GM18508 (cell line): ENCODE results near the gene EFHB.
"Not testable (repeated sequence)": the region's sequence is repeated elsewhere in the genome, so short reads cannot be mapped to it uniquely, and the experiment has no call there.

ENCODE experiments used
- ATAC-seq: cut with Tn5 transposase; IDR thresholded peaks from one replicate; pipeline ENCODE4 v1.9.1; 2021; ENCODE audit warnings: moderate number of reproducible peaks; ENCODE audit not compliant: insufficient read depth, unreplicated experiment

EFHB gene

DNA sequence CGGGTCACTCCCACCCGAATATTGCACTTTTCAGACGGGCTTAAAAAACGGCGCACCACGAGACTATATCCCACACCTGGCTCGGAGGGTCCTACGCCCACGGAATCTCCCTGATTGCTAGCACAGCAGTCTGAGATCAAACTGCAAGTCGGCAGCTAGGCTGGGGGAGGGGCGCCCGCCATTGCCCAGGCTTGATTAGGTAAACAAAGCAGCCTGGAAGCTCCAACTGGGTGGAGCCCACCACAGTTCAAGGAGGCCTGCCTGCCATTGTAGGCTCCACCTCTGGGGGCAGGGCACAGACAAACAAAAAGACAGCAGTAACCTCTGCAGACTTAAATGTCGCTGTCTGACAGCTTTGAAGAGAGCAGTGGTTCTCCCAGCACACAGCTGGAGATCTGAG is 78.7 kb downstream of the EFHB start:
- not testable (repeated sequence) for ATAC-seq

DNA sequence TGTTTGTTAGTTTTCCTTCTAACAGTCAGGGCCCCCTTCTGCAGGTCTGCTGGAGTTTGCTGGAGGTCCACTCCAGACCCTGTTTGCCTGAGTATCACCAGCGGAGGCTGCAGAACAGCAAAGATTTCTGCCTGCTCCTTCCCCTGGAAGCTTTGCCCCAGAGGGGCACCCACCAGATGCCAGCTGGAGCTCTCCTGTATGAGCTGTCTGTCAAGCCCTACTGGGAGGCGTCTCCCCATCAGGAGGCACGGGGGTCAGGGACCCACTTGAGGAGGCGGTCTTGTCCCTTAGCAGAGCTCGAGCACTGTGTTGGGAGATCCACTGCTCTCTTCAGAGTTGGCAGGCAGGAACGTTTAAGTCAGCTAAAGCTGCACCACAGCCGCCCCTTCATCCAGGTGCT is 87.4 kb downstream of the EFHB start:
- not testable (repeated sequence) for ATAC-seq
